Measurements from ENCODE around the gene WIPF3.

Gene WIPF3

DNA sequence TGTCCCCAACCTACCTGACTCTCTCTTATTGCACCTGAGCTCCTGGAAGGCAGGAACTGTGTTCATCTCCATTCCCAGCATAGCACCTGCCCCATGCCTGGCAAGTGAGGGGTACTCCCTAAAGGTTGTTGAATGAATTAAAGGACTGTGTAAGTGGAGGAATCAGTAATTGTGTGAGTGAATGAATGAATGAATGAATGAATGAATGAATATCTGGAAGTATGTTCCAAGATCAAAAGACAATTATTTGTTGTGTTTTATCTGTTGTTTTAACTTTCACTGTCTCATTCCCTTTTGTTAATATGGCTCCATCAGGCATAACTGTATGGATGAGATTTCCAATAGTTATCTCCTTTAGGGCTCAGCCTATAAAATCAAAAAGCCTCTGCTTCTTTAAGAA, 4.0 kb downstream of the WIPF3 start:
- DNase-seq = no peak

DNA sequence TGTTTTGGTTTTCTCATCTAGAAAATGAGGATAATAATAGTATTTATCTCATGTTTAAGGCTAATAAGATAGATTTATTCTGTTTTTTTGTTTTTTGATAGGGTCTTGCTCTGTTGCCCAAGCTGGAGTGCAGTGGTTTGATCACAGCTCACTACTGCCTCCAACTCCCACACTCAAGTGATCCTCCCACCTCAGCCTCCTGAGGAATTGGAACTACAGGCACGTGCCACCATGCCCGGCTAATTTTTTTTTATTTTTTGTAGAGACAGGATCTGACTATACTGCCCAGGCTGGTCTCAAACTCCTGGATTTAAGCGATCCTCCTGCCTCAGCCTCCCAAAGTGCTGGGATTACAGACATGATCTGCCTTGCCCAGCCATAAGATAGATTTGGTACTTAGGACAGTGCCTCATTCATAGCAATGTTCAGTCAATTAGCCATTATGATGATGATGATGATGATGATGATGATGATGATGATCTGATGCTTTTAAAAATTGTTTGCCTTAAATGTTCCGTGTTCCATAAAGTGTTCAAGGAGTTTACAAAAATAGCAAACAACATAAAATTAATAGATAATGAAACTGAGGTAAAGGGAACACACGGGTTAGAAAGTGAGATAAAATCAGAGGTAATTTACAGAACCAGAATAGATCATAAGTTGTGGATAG, 4.6 kb downstream of the WIPF3 start:
- no peak for DNase-seq

DNA sequence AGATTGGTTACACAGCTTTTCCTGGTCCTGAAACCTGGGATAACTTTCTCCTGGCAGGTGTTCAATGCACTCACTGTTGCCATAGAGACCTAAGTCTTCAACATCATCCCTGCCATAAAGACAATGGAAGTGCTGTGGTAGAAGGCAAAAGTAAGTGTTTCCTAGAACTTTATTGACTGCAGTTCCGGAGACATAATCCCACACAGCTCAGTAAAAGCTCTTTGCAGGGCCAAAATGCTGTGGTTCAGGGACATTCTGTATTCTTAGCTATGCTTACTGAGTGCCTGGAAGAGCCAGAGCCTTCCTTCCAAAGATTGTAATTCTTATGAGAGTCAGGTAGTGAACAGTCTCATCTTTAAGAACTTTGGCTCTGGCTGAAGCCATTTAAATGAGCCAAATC, 5.3 kb downstream of the WIPF3 start:
- DNase-seq = no peak

DNA sequence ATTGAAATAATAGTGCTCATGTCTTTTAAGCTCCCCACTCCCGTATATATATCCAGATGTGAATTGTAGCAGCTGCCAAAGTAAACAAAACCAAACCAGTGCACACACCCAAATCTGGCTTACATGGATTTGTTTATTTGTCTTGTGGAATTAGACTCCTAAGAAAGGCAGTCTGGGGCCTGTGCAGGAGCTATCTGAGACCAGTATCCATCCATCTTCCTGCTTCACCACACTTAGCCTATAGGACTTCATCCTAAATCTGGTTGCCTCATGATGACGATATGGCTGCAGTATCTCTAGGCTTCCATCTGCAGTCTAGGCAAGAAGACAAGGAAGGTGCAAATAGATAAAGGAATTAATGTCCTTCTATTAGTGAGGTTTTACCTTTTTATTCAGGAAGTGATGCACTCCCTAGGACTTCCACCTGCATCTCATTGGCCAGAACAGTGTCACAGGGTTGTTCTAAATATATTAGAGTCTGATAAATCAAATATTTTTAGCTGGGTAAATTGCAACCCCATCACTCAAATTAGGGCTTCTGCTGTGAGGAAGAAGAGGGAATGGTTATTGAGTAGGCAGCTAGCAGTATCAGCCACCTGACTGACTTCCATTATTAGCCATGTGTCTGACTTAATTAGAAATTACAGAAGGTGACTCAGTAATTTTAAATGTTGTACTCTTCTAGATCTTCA, 6.0 kb downstream of the WIPF3 start:
- no peak for DNase-seq

DNA sequence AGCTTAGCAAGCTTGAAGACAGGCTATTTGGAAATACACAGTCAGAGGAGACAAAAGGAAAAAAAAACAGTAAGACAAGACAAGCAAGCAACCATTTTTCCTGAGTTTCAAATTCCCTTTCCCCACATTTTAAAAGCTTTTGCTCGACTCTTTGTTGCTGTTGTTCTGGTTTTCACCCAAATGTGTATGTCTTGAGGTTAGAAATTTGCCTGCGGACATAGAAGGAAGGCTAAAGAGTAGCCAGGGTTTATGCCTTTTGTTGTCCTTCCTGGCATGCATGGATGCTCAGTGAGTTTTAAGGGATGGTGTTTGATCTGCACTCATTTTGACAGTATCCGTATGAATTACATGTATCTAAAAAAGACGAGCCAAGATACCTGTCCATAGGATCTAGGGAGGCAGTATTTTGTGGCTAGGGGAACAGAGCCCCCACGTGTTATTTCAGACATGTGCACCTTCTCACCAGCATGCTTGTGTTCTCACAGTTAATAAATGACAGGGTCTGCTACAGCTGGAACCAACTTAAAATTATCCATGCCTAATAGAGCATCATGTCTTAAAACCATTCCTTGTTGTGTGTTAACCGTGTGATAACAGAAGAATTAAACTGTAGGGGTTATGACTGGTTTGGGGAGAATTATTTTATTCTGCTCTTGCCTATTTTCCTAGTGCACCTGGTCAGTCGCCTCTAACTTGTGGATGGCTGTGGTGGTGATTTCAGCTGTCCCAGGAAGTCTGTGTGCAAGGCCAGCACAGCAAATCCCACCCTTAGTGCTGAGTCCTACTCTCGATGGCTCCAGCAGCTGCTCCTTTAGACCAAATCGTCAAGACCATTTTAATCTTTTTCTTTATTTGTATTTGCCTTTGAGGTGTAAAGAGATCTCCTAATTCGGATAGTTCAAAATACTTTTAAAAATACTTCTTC, 9.1 kb downstream of the WIPF3 start:
- DNase-seq = no peak

DNA sequence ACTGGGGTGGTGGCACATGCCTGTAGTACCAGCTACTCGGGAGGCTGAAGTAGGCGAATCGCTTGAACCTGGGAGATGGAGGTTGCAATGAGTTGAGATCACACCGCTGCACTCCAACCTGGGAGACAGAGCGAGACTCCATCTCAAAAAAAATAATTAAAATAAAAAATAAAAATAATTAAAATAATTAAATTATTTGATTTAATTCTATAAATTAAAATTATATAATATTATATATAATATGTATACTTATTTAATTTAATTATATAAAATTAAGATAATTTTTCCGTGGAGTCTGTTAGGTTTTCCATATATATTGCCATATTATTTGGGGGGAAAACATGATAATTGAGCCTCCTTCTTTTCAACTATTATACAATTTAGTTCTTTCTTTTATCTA, 12.0 kb downstream of the WIPF3 start:
- DNase-seq = no peak

DNA sequence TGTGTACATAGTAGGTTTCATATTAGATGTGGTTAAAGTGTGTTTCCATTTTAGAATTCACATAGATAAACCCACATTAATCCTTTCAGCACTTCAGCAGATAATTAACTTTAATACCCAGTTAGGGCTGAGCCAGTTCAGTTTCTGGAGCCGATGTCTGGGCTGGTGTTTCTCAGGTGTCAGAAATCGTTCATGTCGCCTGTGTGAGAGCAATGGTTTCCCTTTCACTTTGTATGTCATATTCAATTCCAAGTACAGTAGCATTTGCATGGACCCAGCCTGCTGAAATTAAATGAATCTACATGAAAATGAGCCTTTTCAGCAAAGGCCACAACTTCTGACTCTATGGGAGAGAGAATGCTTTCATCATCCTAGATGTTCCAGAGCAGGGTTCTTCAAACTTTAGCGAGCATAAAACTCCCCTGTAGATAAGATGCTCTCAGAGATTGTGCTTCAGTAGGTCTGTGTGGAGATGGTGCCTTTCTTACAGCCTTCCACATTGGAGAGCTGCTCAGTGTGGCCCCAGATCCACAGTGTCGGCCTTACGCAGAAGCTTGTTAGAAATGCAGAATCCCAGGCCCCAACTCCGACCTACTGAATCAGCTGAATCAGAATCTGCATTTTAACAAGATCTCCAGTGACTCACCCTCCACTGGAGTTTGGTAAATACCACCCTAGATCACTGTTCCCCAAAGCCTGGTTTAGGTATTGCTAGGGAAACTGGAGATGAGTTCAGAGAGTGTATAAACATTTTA, 19.6 kb downstream of the WIPF3 start:
- DNase-seq = no peak

DNA sequence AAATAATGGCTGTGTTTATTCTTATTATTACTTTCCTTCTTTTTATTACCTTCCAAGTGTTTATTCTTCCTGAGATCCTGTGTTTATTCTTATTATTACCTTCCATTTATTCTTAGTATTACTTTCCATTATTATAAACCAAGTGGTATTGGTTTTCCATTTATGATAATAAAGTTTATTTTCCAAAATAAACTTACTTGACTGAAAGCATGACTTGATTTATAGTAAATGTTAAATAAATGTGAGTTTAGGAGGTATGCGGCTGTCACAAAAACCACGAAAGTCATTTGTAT, 20.2 kb downstream of the WIPF3 start:
- DNase-seq = no peak

DNA sequence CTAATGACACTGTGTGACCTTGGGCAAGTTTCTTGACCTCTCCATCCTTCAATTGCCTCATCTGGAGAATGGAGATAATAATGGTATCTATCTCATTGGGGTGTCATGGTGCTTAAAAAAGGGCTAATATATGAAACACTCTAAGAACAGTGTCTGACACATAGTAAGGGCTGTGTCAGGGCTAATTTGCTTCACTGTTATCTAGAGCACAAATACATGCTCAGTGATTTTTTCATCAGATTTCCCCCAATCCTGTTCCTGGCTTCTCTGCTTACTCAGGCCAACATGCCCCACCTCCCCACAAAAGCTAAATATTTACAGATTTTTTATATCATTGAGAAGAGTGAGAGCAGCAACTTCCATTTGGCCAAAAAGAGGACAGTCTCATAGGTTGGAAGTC, 20.6 kb downstream of the WIPF3 start:
- no peak for DNase-seq

DNA sequence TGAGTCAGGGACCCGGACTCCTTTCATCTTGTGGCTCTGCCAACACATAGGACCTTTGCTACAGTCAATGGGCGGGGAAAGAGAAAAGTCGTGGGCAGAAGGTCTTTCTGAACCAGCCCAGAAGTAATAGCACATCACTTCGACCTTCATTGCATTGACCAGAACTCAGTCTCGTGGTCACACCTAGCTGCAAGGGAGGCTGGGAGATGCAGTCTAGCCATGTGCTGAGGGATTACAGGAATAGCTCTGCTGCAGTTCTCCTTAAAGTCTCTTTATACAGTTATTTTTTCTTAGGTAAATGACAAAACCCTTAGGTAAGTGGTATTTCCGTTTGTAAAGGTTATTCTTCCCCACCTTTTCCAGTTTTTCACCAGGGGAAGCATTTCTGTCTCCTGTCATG, 25.4 kb downstream of the WIPF3 start:
- no peak for DNase-seq

DNA sequence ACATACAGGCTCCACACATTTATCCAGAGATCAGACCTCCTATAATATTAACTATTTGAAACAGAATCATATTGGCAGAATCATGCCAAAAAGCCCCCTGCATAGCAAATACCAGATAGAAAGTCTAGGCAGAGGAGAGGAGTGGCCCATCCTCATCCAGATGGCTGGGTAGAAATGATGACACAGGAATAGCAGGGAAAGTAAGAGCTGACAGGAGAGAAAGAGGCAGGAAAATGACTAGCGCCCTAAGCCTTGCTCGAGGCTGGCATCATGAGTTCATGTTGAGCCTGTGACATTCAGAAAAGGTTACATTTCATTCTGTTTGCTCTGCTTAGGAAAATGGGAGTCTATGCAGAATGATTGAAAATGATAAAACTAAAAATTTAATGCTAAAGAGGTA, 27.6 kb downstream of the WIPF3 start:
- no peak for DNase-seq

DNA sequence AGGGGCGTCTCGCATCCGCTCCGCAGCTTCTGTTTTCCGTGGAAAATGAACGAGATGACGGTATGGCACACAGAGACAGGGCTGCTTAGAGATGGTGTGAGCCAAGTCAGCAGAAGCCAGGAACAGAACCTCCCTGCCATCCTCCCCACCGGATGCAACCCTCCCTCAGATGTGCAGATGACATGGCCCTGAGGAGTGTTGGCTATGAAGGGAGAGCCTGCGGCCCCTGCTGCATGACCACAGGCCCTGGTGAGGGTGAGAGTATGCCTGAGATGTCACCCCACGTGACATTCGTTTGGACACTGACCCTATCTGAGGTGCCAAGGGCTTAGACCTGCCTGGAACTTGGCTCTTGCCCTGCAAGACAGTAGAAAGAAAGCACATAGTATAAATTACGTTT, 29.4 kb downstream of the WIPF3 start:
- no peak for DNase-seq

DNA sequence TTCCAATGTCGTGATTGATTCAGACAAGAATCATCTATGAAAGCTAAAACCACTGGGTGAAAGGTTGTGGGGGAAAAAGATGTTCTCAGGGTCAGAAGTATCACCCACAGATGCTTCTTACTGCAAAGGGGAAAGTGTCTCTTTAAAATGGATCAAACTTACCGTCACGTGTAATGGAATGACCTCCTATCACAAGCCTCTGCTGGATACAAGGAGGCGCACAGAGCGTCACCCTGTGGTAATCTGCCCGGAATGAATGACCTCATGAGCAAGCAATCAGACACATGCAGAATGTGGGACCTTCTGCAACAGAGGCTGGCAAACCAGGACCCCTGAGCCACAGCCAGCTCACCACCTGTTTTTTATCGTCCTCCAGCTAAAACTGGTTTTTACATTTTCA, 33.0 kb downstream of the WIPF3 start:
- DNase-seq = no peak

DNA sequence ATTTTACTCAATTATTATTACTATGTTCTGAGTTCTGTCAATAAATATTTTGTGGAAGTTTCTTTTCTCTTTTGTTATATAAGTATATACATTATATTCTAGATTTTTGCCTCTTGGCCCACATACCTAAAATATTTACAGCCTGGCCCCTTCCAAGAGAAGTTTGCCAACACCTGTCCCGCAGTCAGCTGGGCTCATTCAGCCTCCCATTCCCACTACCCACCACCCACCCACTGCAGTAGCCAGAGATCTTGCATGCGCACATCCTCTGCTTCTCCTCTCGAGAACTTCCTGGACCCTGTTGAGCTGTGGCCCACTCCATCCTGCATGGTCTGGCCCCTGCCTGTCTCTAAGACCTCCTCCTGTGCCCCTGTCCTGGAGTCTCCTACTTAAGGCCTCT, 33.6 kb downstream of the WIPF3 start:
- DNase-seq = no peak

DNA sequence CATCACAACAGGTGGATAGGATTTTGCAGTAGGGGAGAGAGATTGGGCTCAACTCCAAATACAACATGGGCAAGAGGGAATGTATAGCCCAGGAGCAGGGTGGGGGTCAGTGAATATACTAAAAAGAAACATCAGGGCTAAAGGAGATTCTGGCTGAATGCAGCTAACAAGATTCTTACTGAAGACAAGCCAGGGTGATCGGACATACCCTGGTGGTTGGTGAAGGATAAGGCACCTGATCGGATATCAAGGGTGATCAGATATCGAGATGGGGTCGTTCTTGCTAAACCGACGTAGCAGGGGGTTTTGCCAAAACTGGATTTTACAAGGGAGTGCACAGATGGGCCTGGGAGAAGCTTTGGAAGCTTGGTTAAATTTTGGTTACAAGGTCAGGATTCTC, 34.4 kb downstream of the WIPF3 start:
- no peak for DNase-seq

DNA sequence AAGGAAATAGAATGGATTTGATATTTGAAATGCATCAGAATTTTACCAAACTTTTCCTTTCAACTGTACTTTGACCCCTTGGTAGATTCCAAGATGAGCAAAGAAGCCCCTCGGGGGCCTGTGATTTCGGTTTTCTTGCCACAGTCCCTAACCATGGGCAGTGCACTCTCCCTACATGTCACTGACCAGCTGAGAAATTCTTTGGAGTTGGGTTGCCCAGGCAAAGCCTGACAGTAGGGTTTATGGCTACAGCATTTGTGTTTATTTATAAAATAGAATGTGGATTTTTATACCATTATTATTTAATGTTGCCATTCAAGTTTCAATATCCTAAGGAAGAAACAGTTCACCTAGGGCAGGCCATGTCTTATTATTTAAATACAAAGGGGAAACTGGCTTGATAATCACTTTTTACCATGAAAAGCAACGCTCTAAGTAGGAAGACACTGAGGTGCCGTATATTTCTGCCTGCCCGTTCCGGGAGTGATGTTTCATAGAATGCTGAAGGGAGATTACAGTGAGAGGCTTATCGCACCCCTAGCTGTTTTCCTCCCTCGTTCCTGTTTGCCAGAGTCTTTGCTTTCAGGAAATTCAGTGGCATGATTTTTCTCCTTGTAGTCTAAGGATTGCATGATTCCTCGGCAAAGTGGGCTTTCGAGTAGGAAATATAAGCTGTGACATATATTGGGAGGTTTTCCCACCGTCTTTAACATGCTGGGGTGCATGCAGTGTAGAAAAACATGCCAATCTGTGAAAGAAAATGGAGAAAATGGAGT, 35.8 kb downstream of the WIPF3 start:
- DNase-seq = no peak

DNA sequence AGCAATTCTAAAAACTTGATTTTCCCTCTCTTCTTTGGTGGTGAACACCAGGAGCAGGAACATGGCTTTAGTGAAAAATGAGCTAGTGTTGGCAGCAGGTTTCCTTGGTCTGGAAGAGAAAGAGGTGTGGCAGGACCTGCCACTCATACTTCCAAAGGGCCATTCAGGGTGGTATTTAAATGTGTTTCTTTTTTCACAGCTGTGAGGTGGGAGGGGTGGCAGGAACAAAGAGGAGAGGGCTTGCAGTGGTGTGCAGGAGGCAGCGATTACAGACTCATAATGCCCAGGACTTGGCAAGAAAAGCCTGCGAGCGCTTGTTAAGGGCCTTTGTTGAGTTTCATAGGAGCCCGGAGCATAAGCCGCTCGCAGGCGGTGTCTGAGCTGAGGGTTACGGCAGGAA, 36.8 kb downstream of the WIPF3 start:
- no peak for DNase-seq

DNA sequence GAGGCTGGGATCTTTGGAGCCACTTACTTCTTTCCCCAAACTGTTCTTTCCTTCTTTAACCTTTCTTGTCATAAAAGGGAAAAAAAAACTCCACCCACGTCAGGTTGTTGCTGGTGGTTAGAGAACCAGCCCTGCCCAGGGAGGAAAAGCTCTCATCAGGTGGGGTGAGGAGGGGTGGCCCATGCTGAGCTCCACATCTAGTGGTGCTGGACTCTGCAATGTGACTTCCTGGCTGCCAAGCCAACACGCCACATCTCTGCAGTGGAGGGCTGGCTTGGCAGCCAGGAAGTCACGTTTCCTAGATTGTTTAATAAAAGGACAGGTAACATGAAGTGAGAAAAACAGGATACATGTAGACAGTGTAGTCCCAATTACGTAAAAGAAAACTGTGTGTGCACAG, 37.4 kb downstream of the WIPF3 start:
- DNase-seq = no peak

DNA sequence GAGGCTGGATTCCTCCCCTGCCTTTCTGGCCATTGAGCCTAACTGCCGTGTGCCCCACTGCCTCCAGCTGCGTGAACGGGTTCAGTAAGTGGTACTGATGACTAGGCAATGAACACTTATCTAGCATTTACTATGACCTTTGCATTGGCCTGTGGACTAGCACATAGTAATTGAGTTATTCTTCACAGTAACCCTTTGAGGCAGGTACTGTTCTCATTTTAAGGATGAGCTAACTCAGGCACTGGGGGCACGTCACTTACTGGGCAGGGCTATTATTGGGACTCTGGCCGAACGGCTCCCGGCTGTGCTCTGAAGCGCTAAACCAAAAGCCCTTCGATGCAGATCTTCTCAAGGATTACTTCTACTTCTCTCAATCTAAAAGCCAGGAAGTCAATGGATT, 38.3 kb downstream of the WIPF3 start:
- DNase-seq = no peak

DNA sequence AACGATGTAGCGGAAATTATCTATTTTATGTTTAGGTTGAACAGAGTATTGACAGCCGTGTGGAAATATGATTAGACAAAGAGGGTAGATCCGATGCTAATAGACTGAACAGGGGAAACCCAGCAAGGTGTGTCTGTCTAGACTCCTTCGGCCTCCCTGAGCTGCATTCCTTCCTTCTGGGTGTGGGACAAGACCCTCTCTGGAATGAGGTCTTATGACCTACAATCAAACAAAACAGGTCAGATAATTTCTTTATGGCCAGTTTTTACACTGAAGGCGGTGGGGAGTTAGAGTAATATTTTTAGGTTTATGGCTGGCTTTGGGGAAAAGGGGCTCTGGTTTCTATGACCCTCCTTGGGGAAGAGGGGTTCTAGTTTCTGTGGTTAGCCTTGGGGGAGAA, 41.2 kb downstream of the WIPF3 start:
- no peak for DNase-seq

DNA sequence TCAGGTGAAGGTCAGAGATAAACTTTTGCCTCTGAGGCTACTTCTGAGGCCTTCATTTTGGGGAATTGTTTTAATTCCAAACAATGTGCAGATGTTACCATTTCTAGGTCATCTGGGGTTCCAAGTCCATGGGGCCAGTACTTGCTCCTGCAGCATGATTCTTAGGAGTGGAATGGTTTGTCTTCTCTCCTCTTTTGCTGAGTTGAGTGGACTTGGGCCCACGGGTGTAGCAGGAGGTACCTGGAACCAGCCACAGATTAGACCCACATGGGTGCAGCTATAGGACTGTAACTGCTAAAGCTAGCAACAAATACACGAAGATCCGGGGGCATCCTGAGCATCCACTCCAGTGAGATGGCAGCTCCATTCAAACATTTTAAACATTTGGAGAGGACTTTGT, 41.6 kb downstream of the WIPF3 start:
- no peak for DNase-seq

DNA sequence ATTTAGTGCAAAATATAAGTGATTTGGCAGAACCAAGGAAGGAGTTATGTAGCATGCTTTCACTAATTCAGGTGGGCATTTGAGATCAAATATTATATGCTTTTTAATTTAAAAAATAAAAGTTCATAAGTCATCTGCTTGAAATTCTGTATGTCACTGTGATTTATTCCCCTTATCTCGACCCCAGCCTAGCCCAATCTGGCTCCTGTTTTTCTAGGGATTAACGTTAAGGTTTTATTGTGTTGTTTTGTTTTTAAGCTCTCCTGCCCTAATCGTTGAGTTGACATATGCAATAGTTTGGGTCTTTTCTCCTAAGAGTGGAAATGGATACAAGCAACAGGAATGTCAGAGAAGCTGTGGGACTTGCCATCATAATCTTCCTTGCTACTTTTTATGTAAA, 42.6 kb downstream of the WIPF3 start:
- no peak for DNase-seq

DNA sequence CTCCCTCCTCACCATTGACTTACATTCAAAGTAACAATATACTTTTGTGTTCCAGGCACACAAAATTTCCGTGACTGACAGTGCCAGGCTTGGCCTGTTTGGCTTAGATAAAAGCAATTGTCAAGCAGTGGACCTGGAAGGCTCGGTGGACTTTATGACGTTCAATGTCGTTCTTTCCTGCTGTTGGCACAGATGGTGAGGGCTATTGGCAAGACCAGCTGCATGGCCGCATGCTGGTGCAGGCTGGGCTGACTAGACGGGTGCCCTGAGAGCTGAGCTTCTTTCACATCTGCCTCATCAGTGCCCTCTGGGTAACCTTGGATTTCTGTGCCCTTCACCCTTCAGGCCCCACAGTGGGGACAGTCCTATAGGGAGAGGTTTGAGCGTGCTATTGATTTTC, 45.2 kb downstream of the WIPF3 start:
- DNase-seq = no peak

Measured in KG1 (cell line).